CD4-positive, alpha-beta T cell treated with Interleukin-17A for 1 hour (primary cell): ENCODE results near the gene INTS1.
"Not testable (repeated sequence)": the region's sequence is repeated elsewhere in the genome, so short reads cannot be mapped to it uniquely, and the experiment has no call there.

Source experiments
- DNase-seq: peaks from one replicate; pipeline ENCODE4 v3.0.0-alpha.2; 2020

INTS1 gene

GRCh38 chr7:1459920-1460820 lies 44.0 kb downstream of the INTS1 start:
- no peak for DNase-seq

- DNase-seq: peak; percentile 98
Observed at GRCh38 chr7:1459512-1459892, 44.7 kb downstream of the INTS1 start.

GRCh38 chr7:1458683-1459511 lies 45.3 kb downstream of the INTS1 start, which contains the start of gene MICALL2:
Gene MICALL2 (minus strand): TSS chr7:1459470. CDS start chr7:1459326, 144 bp downstream.
- no peak for DNase-seq

DNA sequence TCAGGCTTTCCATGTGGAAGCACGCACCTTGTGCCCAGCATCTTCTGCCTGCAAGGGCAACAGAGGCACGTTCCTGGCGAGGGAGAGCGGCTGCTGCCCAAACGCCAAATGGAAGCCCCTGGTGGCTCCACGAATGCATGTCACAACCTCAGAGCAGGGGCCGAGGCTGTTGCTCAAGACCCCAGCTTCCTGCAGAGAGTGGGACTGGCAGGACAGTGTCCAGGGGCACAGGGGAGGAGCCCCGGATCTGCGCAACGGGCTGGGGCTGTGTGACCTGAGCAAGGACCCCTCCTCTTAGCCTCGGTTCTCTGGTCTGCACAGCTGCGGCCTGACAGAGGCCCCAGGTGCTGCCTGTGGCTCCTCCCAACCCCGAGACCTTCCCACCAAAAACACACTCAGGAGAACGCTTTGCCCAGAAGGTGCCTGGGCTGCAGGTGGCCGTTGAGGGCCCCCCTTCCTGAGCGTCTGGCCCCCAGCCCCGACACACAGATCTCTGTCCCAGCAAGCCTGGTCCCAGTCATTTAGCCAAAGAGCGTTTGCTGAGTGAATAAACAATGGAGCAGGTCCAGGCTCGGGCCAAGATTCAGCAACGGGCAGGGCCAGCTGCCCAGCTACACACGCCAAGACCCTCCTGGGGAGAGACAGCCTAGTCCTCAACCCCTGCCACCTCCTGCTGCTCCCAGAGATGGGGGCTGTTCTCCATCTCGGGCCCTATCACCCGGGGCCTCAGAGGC lies 46.1 kb downstream of the INTS1 start:
- DNase-seq: no peak

DNA sequence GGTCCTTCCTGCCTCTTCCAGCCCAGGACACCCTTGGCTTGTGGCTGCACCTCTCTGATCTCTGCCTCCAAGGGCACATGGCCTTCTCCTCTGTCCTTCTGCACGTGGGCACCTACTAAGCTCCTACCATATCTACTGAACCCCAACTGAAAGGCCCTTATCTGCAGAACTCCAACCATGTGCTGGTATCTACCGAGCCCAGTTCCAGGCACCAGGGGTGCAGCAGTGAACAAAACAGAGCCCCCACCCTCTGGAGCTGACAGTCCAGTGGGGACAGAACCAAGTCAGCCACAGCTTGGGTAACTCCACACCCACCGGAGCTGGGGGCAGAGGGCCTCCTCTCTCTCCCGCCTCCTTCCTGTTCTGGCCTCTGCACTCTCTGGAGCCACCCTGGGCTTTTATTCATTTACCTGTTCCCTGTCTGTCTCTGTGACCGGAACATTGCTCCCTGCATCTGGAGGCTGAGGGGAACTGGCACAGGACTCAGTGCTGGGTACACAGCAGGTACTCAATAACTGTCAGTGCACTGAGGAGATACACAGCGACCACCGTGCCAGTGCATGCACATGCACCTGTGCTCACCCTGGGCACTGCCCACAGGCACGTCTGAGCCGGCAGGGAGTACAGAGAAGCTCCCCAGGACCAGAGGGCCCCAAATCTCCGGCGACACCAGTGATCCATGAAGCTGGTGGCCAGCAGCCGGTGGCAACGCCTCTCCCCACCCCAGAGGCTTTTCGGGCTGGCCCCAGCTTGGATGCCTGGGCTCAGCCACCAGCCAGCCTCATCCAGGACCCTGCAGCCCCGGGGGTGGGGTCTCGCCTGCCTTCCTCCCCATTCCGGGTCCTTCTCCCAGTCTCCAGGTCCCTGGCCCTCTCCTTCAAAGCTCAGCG lies 46.9 kb downstream of the INTS1 start:
- no peak for DNase-seq

GRCh38 chr7:1455955-1456354 lies 48.2 kb downstream of the INTS1 start:
- no peak for DNase-seq

DNA sequence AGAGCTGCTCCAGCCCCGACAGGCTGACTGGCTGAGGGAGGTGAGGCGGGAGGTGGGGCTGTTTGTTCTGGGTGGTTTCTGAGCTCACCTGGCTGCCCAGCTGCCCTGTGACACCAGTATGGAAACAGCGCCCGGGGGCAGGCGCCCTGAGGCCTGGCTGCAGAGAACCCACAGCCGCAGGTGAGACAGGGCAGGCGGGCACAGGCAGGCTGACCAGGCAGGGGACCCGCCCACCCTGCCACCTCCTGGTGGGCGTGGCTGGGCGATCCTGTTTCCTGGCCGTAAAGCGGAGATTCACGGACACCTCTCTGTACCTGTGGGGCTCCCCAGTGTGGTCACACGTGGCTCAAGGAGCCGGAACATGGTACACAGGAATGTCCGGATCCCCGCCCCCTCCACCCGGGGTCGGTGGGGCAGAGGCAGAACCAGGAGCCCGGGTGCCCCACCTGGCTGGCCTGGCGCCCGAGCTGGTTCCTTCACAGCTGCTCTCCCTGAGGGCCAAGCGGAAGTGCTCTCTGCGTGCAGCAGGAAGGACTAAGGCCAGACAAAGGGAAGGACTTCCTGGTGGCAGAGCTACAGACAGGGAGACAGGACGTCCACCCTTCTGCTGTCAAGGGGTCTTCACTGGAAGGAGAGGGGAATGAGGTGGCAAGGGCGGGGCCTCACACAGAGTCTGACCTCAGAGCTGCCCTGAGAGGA lies 48.8 kb downstream of the INTS1 start:
- DNase-seq: no peak

DNA sequence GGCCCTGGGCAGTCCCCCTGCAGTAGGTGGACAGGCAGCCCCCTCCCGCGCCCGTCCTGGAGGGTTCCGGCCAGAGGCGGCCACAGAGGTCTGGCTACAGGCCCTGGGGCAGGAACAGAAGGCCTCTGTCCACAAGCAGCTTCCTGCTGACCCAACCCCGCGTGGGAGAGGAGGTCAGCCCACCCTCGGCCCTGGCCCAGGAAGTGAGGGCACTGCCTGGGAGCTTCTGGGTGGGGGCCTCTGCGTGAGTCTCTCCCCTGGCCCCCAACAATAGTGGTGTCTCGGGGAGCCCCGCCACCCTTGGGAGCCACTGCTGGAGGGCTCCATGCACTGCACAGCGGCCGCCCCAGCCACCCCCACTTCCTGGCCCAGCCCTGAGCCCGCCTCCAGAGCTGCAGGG lies 49.6 kb downstream of the INTS1 start:
- no peak for DNase-seq

DNA sequence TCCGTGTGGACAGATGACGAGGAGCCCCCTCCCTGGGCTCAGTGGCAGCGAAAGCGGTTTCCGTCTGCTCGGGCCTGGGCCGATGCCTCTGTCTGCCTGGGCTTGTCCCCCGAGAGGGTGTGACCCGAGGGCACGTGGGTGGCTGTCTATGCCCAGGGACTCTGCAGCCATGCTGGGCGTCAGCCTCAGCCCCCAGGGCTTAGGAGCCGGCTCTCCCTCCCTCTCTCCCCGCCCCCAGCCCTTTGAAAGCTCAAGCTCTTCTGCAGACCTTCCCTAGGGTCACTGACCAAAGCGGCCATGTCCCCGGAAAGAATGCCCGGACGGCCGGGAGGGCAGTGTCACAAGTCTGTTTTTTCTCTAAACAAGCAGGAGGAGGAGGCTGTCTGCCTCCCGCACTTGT lies 52.0 kb downstream of the INTS1 start:
- no peak for DNase-seq

DNA sequence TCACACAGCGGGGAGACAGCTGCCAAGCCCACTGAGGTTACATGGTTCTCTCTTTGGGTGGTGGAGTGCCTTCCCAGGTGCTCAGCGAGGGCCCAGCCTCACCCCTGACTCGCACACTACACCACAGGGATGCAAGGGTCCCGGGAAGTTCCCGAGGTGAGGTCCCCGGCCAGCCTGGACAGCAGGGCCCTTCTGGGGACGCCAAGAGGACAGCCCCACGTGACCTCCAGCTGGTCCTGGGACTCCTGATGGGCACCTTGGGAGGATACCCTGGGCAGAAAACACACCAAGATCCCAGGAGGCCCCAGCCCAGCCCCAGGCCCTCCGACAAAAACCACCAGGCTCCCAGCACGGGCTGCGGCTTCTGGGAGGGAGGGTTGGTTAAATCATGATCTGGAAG lies 53.2 kb downstream of the INTS1 start:
- DNase-seq: no peak

DNA sequence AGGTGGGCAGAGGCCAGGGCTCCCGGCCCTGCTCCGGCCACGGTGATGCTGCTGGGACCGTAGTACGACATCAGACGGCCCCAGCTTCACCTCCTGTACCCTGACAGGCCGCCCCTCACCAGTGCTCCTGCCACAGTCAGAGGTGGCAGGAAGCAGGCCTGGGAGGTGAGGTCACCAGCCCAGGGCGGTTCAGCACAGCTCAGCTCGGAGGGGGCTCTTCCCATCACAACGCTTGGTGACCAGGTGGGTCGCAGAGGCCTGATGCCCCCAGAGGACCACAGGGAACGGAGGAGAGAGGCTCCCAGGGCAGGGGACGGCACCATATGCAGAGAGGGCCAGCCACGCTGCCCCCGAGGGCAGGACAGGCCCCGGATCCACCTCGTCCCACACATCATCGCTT lies 53.8 kb downstream of the INTS1 start:
- no peak for DNase-seq

DNA sequence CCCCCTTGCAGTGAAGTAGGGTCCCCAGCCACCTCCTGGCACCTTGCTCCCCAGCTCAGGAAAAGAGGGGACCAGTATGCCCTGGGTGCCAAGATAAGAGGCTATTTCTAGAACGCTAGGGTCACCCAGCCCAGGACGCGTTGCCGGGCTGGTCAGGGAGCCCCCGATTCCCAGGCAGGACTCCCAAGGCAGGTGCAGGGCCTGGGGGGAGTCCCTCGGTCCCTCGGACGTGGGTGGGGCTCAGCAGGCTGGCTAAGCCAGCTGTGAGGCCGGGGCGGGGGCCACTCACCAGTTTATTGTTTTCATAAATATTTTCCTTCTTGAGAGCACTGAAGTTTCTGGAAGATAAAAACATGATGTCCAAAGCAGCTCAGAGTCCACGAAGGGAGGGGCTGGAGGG lies 54.2 kb downstream of the INTS1 start:
- DNase-seq: no peak

GRCh38 chr7:1449501-1449900 lies 54.7 kb downstream of the INTS1 start:
- DNase-seq: no peak

DNA sequence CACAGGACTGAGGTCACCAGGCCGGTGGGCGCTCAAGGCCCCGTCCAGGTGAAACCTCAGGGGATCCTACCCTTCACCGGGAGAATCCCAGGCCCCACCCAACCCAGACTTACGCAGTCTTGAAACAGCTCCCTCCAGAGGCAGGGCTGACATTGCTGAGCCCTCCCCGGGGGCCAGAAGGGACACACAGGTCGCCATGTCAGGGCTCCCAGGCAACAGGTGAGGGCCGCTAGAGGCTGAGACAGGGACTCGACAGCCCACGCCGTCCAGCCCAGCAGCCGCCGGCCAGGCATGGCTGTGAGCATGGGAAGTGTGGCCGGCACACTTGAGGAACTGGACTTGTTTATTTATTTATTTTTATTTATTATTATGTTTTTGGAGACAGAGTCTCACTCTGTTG lies 55.2 kb downstream of the INTS1 start:
- DNase-seq: no peak

DNA sequence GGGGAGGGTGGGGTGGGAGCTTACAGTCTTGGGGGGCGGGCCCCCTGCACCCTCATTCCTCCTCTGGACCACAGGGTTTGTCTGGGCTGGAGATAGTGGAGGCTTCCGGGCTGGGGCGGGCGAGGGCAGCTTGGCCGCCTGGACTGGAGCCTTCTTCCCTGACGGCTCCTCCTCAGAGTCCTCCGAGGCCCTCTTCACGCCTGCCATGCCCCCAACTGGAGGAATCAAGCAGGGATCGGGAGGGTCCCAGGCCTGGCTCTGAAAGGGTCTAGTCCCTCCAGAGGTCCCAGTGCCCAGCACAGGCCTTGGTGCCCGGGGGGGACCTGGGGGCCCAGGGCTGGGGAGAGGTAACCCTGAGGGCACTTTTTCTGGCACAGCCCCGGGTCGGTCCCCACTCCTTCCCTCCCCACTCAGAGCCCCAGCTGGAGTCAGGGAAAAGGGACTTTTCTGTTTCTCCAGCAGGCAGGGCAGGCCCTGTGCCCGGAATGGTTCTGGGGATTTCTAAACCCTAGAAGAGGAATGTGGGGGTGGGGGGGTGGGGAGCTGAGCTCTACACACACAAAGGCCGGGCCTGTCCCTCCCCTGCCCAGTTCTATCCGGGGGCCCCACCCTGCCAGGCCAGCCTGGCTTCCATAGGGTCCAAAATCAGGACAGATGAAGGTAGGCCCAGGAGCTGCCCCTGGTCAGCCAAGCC lies 56.5 kb downstream of the INTS1 start:
- DNase-seq: no peak

- DNase-seq: no peak
Observed at GRCh38 chr7:1447112-1447511, 57.1 kb downstream of the INTS1 start.

- no peak for DNase-seq
Observed at GRCh38 chr7:1446620-1447032, 57.6 kb downstream of the INTS1 start.

DNA sequence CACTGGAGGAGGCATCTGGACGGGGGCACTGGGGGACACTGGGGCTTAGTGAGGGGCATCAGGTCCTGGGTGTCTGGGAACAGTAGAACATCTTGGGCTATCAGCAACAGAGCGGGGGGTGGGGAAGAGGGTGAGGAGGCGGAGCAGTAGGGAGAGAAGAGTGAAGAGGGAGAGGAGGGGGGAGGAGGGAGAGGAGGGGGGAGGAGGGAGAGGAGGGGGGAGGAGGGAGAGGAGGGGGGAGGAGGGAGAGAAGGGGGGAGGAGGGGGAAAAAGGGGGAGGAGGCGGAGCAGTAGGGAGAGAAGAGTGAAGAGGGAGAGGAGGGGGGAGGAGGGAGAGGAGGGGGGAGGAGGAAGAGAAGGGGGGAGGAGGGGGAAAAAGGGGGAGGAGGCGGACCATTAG lies 58.2 kb downstream of the INTS1 start:
- DNase-seq: not testable (repeated sequence)

- DNase-seq: no peak
Observed at GRCh38 chr7:1445341-1445740, 58.8 kb downstream of the INTS1 start.

- DNase-seq: no peak
Observed at GRCh38 chr7:1444925-1445322, 59.3 kb downstream of the INTS1 start.
